ENCODE measurements around the gene DALRD3.

- no peak for TF ChIP-seq CTCF (IDR thresholded peaks at IDR 0.05)
- no peak for TF ChIP-seq POLR2A (IDR thresholded peaks at IDR 0.05)
- no peak for TF ChIP-seq EP300 (IDR thresholded peaks at IDR 0.05)
Measured at GRCh38 chr3:49019941-49020329, 1.6 kb upstream of the DALRD3 start.
